ENCODE measurements around the gene HMCN2.

DNA sequence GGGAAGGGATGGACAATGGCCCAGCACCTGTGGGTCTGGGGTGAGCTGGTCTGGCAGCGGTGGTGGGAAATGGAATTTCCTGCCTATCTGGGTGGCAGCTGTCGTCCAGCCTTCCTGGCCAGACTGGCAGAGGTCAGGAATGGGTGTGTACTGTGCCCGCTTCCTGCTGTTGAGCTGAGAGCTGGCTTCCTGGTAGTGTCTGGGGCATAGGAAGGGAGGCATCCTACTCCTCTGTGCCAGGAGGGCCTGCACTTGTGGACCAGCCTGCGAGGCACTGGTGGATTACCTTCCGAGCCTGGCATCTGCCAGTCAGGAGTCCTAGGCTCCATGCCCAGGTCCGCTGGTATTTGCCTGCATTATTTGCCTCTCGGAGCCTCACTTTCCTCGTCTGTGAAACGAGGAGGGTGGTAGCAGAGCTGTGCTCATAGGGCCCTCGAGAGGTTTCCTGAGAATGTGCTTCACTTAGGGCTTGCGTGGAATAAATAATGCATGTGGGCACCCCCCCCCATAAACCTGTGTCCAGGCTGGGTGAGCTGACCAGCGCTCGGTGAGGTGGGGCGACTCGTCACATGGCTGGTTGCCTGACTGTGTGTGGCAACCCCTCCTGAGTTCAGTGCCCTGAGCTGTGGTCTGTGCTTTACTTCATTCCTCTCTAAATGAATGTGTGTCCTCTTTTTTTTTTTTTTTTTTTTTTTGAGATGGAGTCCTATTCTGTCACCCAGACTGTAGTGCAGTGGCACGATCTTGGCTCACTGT is 47.7 kb downstream of the HMCN2 start:
- TF ChIP-seq, protein P1, sequence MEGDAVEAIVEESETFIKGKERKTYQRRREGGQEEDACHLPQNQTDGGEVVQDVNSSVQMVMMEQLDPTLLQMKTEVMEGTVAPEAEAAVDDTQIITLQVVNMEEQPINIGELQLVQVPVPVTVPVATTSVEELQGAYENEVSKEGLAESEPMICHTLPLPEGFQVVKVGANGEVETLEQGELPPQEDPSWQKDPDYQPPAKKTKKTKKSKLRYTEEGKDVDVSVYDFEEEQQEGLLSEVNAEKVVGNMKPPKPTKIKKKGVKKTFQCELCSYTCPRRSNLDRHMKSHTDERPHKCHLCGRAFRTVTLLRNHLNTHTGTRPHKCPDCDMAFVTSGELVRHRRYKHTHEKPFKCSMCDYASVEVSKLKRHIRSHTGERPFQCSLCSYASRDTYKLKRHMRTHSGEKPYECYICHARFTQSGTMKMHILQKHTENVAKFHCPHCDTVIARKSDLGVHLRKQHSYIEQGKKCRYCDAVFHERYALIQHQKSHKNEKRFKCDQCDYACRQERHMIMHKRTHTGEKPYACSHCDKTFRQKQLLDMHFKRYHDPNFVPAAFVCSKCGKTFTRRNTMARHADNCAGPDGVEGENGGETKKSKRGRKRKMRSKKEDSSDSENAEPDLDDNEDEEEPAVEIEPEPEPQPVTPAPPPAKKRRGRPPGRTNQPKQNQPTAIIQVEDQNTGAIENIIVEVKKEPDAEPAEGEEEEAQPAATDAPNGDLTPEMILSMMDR (conservative IDR thresholded peaks at IDR 0.05; ENCODE audit: low read depth, low read length) = no peak
- TF ChIP-seq, protein P2, sequence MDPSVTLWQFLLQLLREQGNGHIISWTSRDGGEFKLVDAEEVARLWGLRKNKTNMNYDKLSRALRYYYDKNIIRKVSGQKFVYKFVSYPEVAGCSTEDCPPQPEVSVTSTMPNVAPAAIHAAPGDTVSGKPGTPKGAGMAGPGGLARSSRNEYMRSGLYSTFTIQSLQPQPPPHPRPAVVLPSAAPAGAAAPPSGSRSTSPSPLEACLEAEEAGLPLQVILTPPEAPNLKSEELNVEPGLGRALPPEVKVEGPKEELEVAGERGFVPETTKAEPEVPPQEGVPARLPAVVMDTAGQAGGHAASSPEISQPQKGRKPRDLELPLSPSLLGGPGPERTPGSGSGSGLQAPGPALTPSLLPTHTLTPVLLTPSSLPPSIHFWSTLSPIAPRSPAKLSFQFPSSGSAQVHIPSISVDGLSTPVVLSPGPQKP (IDR thresholded peaks at IDR 0.05; ENCODE audit: borderline replicate concordance, low read depth, low read length) = no peak
- TF ChIP-seq SMC3 (IDR thresholded peaks at IDR 0.05; ENCODE audit: low read depth, low read length) (no peak), RAD21 (IDR thresholded peaks at IDR 0.05; ENCODE audit: low read length) (no peak)
